DMS53 treated with DMSO at 0.1 percent for 48 hours (cell line): ENCODE results near the gene TSPAN16.
"Not testable (repeated sequence)": the region's sequence is repeated elsewhere in the genome, so short reads cannot be mapped to it uniquely, and the experiment has no call there.

Experiments used
- DNase-seq: peaks from one replicate; lab custom pipeline; 2025; ENCODE audit not compliant: unreplicated experiment; lab: John Stamatoyannopoulos, UW

Gene TSPAN16

GRCh38 chr19:11306337-11306736 lies 10.4 kb downstream of the TSPAN16 start:
- DNase-seq, result no peak

GRCh38 chr19:11320278-11320995 lies 24.5 kb downstream of the TSPAN16 start:
- not testable (repeated sequence) for DNase-seq

GRCh38 chr19:11321191-11322126 lies 25.5 kb downstream of the TSPAN16 start:
- no peak for DNase-seq

GRCh38 chr19:11322269-11323024 lies 26.5 kb downstream of the TSPAN16 start:
- no peak for DNase-seq

- no peak for DNase-seq
Observed at GRCh38 chr19:11323601-11324078, 27.7 kb downstream of the TSPAN16 start.

GRCh38 chr19:11324079-11324661 lies 28.2 kb downstream of the TSPAN16 start:
- DNase-seq, result no peak

- no peak for DNase-seq
Observed at GRCh38 chr19:11324748-11325389, 28.9 kb downstream of the TSPAN16 start.

GRCh38 chr19:11325544-11325943 lies 29.6 kb downstream of the TSPAN16 start:
- DNase-seq, result no peak

GRCh38 chr19:11330127-11330526 lies 34.2 kb downstream of the TSPAN16 start:
- no peak for DNase-seq

- DNase-seq, result no peak
Observed at GRCh38 chr19:11331502-11331901, 35.5 kb downstream of the TSPAN16 start.

- no peak for DNase-seq
Observed at GRCh38 chr19:11332822-11333221, 36.9 kb downstream of the TSPAN16 start.

GRCh38 chr19:11333838-11334237 lies 37.9 kb downstream of the TSPAN16 start:
- not testable (repeated sequence) for DNase-seq

GRCh38 chr19:11335449-11336146 lies 39.6 kb downstream of the TSPAN16 start:
- DNase-seq, result no peak

- DNase-seq, result no peak
Observed at GRCh38 chr19:11337080-11337479, 41.1 kb downstream of the TSPAN16 start.

- no peak for DNase-seq
Observed at GRCh38 chr19:11338121-11338520, 42.2 kb downstream of the TSPAN16 start.

- DNase-seq, result no peak
Observed at GRCh38 chr19:11338569-11339253, 42.8 kb downstream of the TSPAN16 start.

GRCh38 chr19:11339254-11340098 lies 43.5 kb downstream of the TSPAN16 start, which contains the start of gene RAB3D:
TSS of gene RAB3D (minus strand) at chr19:11339657. CDS start at chr19:11337399, 2,258 bp downstream.
- peak; percentile 78 for DNase-seq

GRCh38 chr19:11340099-11340467 lies 44.1 kb downstream of the TSPAN16 start:
- DNase-seq, result not testable (repeated sequence)
